GM18867 (cell line): ENCODE measurements around the gene FOXE3.
"Not testable (repeated sequence)": the region's sequence is repeated elsewhere in the genome, so short reads cannot be mapped to it uniquely, and the experiment has no call there.

Source experiments
- ATAC-seq: cut with Tn5 transposase; IDR thresholded peaks from one replicate; pipeline ENCODE4 v1.9.1; 2021; ENCODE audit warnings: mild to moderate bottlenecking, moderate library complexity; ENCODE audit not compliant: unreplicated experiment

Gene FOXE3

GRCh38 chr1:47444562-47445465 lies 28.7 kb downstream of the FOXE3 start:
- no peak for ATAC-seq

GRCh38 chr1:47445823-47446550 lies 29.9 kb downstream of the FOXE3 start:
- no peak for ATAC-seq

GRCh38 chr1:47448462-47449222 lies 32.6 kb downstream of the FOXE3 start:
- no peak for ATAC-seq

GRCh38 chr1:47449822-47450552 lies 33.9 kb downstream of the FOXE3 start:
- no peak for ATAC-seq

GRCh38 chr1:47450606-47451005 lies 34.5 kb downstream of the FOXE3 start:
- ATAC-seq: no peak

GRCh38 chr1:47452426-47452825 lies 36.3 kb downstream of the FOXE3 start:
- ATAC-seq: no peak

GRCh38 chr1:47453910-47454309 lies 37.8 kb downstream of the FOXE3 start:
- peak; percentile 62 for ATAC-seq

- no peak for ATAC-seq
These were observed 40.2 kb downstream of the FOXE3 start for GRCh38 chr1:47456250-47456649.

- not testable (repeated sequence) for ATAC-seq
These were observed 41.5 kb downstream of the FOXE3 start for GRCh38 chr1:47457547-47457946.

GRCh38 chr1:47459253-47459788 lies 43.2 kb downstream of the FOXE3 start:
- no peak for ATAC-seq

- no peak for ATAC-seq
These were observed 44.0 kb downstream of the FOXE3 start for GRCh38 chr1:47460040-47460439.

GRCh38 chr1:47460456-47460855 lies 44.4 kb downstream of the FOXE3 start:
- peak; percentile 79 for ATAC-seq

GRCh38 chr1:47465605-47466004 lies 49.5 kb downstream of the FOXE3 start:
- ATAC-seq: no peak
